ENCODE data around the gene RPL18. TPM values are rescaled to one million over a fixed set of nuclear protein-coding genes. Genes with fewer than 3 reads are reported as not detected.

Gene RPL18
- total RNA-seq, 1 donor from 2014 or later: 1,586 TPM

- no peaks in the 10 kb centered on the region for H3K27me3 Mint-ChIP-seq (ENCODE audit: low read depth)
- peak overlapping the region; percentile 81 for H3K4me3 Mint-ChIP-seq
- H3K36me3 Mint-ChIP-seq: peaks cover 4% of the 10 kb centered on the region
- no peaks in the 10 kb centered on the region for H3K9me3 Mint-ChIP-seq
- no peak overlapping the region for H3K27ac Mint-ChIP-seq
- peaks cover 18% of the 10 kb centered on the region for H3K4me1 Mint-ChIP-seq
- DNase-seq (ENCODE audit: low spot score in 2 of 2, unreplicated experiment in 2 of 2): no peak
- TF ChIP-seq CTCF (IDR thresholded peaks at IDR 0.05; ENCODE audit: unreplicated experiment): no peak
Observed at GRCh38 chr19:48646722-48647216, 27.8 kb upstream of the RPL18 start.

- Mint-ChIP-seq H3K27me3 (ENCODE audit: low read depth) (no peaks in the 10 kb centered on the region), H3K27ac (peak within 1 kb of the TSS; percentile 95), H3K36me3 (peaks cover 7% of the 10 kb centered on the region), H3K9me3 (no peaks in the 10 kb centered on the region), H3K4me3 (peak within 1 kb of the TSS; percentile 81), H3K4me1 (peaks cover 18% of the 10 kb centered on the region)
- peak; percentile 87 to 93 for DNase-seq (ENCODE audit: low spot score in 2 of 2, unreplicated experiment in 2 of 2)
- TF ChIP-seq CTCF (IDR thresholded peaks at IDR 0.05; ENCODE audit: unreplicated experiment): peak; percentile 72
Observed at GRCh38 chr19:48646001-48646721, 27.2 kb upstream of the RPL18 start, which contains the start of gene CA11. CA11 (minus strand) TSS chr19:48646187; CDS start chr19:48645632, 555 bp downstream.

- peak overlapping the region; percentile 81 for H3K4me3 Mint-ChIP-seq
- H3K36me3 Mint-ChIP-seq: peaks cover 7% of the 10 kb centered on the region
- no peak for TF ChIP-seq CTCF (IDR thresholded peaks at IDR 0.05; ENCODE audit: unreplicated experiment)
- no peaks in the 10 kb centered on the region for H3K27me3 Mint-ChIP-seq (ENCODE audit: low read depth)
- H3K4me1 Mint-ChIP-seq: peaks cover 18% of the 10 kb centered on the region
- peak overlapping the region; percentile 95 for H3K27ac Mint-ChIP-seq
- no peaks in the 10 kb centered on the region for H3K9me3 Mint-ChIP-seq
- no peak for DNase-seq (ENCODE audit: low spot score in 2 of 2, unreplicated experiment in 2 of 2)
Observed at GRCh38 chr19:48645620-48646000, 26.6 kb upstream of the RPL18 start.

GRCh38 chr19:48644839-48645619 lies 26.1 kb upstream of the RPL18 start:
- DNase-seq (ENCODE audit: low spot score in 2 of 2, unreplicated experiment in 2 of 2): peak in 1 of 2 experiments; percentile 74
- no peak for TF ChIP-seq CTCF (IDR thresholded peaks at IDR 0.05; ENCODE audit: unreplicated experiment)
- peak overlapping the region; percentile 81 for H3K4me3 Mint-ChIP-seq
- H3K4me1 Mint-ChIP-seq: peaks cover 18% of the 10 kb centered on the region
- peak overlapping the region; percentile 78 for H3K27ac Mint-ChIP-seq
- no peaks in the 10 kb centered on the region for H3K9me3 Mint-ChIP-seq
- peaks cover 8% of the 10 kb centered on the region for H3K36me3 Mint-ChIP-seq
- H3K27me3 Mint-ChIP-seq (ENCODE audit: low read depth): no peaks in the 10 kb centered on the region

GRCh38 chr19:48644355-48644754 lies 25.4 kb upstream of the RPL18 start:
- H3K27ac Mint-ChIP-seq: peak overlapping the region; percentile 78
- H3K4me3 Mint-ChIP-seq: peak overlapping the region; percentile 81
- TF ChIP-seq CTCF (IDR thresholded peaks at IDR 0.05; ENCODE audit: unreplicated experiment): no peak
- H3K36me3 Mint-ChIP-seq: peaks cover 9% of the 10 kb centered on the region
- no peak for DNase-seq (ENCODE audit: low spot score in 2 of 2, unreplicated experiment in 2 of 2)
- no peaks in the 10 kb centered on the region for H3K9me3 Mint-ChIP-seq
- peaks cover 18% of the 10 kb centered on the region for H3K4me1 Mint-ChIP-seq
- no peaks in the 10 kb centered on the region for H3K27me3 Mint-ChIP-seq (ENCODE audit: low read depth)
